ENCODE results near the gene TTYH3. TPM values are rescaled to one million over a fixed set of nuclear protein-coding genes. Genes with fewer than 3 reads are reported as not detected.

Gene TTYH3
- total RNA-seq, 1 experiment from 2014 or later, result 278 TPM

DNA sequence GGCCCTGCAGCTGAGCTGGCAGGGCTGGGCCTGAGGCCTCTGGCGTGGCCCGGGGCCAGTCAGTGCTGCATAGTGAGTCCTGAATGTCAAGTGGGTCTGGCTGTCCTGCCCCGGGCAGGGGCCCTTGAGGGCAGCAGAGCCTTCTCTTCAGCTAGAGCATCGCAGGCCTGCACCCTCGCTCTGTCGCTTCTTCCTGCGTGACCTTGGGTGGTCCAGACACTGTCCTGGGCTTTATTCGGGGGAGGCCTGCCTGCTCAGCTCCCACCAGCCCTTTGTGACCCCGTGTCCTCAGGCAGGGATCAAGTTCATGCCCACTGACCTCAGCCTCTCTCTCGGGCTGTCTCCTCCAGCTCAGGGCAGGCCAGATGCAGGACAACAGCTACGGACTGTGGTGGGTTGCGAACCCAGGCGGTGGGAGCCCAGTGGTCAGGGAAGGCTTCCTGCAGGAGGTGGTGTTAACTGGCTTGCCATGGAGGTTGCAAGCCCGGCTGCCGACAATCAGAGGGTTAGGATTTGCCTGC is 3.4 kb downstream of the TTYH3 start:
- Histone ChIP-seq H3K4me3 (ENCODE audit: low read depth in 2 of 2, low read length in 2 of 2) (no peak overlapping the region), H3K4me1 (ENCODE audit: control insufficient read depth, insufficient read depth, low read length) (peaks cover 68% of the 10 kb centered on the region), H3K9me3 (ENCODE audit: control insufficient read depth, insufficient read depth, low read depth, low read length) (no peaks in the 10 kb centered on the region), H3K36me3 (ENCODE audit: control insufficient read depth, insufficient read depth, low read length) (no peaks in the 10 kb centered on the region; the same call in 1 of the 2 replicates), H3K27ac (ENCODE audit: low read length) (peak overlapping the region; percentile 96), H3K27me3 (ENCODE audit: control insufficient read depth, insufficient read depth, low read length) (no peaks in the 10 kb centered on the region)
- no peak for ATAC-seq
- POLR2A ChIA-PET, result no interaction called here
- CTCF ChIA-PET, result no interaction called here
- intact Hi-C loops (cut with micrococcal nuclease; ENCODE audit: unreplicated experiment), result no loop called here
- TF ChIP-seq SIN3A (IDR thresholded peaks at IDR 0.05; ENCODE audit: borderline replicate concordance, insufficient read depth, low read depth, low read length), result 0 out of 2 replicates have a peak, but pooled peaks have one; percentile 31
- TF ChIP-seq, protein P1, sequence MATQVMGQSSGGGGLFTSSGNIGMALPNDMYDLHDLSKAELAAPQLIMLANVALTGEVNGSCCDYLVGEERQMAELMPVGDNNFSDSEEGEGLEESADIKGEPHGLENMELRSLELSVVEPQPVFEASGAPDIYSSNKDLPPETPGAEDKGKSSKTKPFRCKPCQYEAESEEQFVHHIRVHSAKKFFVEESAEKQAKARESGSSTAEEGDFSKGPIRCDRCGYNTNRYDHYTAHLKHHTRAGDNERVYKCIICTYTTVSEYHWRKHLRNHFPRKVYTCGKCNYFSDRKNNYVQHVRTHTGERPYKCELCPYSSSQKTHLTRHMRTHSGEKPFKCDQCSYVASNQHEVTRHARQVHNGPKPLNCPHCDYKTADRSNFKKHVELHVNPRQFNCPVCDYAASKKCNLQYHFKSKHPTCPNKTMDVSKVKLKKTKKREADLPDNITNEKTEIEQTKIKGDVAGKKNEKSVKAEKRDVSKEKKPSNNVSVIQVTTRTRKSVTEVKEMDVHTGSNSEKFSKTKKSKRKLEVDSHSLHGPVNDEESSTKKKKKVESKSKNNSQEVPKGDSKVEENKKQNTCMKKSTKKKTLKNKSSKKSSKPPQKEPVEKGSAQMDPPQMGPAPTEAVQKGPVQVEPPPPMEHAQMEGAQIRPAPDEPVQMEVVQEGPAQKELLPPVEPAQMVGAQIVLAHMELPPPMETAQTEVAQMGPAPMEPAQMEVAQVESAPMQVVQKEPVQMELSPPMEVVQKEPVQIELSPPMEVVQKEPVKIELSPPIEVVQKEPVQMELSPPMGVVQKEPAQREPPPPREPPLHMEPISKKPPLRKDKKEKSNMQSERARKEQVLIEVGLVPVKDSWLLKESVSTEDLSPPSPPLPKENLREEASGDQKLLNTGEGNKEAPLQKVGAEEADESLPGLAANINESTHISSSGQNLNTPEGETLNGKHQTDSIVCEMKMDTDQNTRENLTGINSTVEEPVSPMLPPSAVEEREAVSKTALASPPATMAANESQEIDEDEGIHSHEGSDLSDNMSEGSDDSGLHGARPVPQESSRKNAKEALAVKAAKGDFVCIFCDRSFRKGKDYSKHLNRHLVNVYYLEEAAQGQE (IDR thresholded peaks at IDR 0.05; ENCODE audit: insufficient read depth in 1 of 2, low read depth in 2 of 2, low read length in 1 of 2), result no peak
- in situ Hi-C loops (cut with HindIII; ENCODE audit: low pct_unique_long_range_greater_than_20kb, low sequenced_read_pairs), result no loop called here
- BruUV-seq (replicated peaks), result no TSS peak
- DNase-seq (ENCODE audit: low read depth, low spot score), result no peak

- TF ChIP-seq POLR2AphosphoS5 (IDR thresholded peaks at IDR 0.05; ENCODE audit: low read depth, low read length) (no peak), CTCF (IDR thresholded peaks at IDR 0.05) (no peak), SIN3A (IDR thresholded peaks at IDR 0.05; ENCODE audit: borderline replicate concordance, insufficient read depth, low read depth, low read length) (no peak), TCF7L2 (IDR thresholded peaks at IDR 0.05; ENCODE audit: low read depth, low read length) (no peak)
- TF ChIP-seq, protein P1 (IDR thresholded peaks at IDR 0.05; ENCODE audit: insufficient read depth in 1 of 2, low read depth in 2 of 2, low read length in 1 of 2), result no peak
- POLR2A ChIA-PET, result interaction anchor here (0.8 kb wide), 1 partner anchor 17 kb away, joined by 3 read pairs; no protein-coding TSS in a partner anchor
Measured at GRCh38 chr7:2635810-2636701, 4.3 kb downstream of the TTYH3 start.

More at GRCh38 chr7:2635810-2636701, 4.3 kb downstream of the TTYH3 start:
- H3K4me3 ChIP-seq (ENCODE audit: low read depth in 2 of 2, low read length in 2 of 2), result peak overlapping the region in 1 of 2 experiments; percentile 9; a peak in 1 of 4 replicates
- H3K27ac ChIP-seq (ENCODE audit: low read length), result peak overlapping the region; percentile 96
- no peaks in the 10 kb centered on the region for H3K9me3 ChIP-seq (ENCODE audit: control insufficient read depth, insufficient read depth, low read depth, low read length)
- no peaks in the 10 kb centered on the region; the same call in 1 of the 2 replicates for H3K36me3 ChIP-seq (ENCODE audit: control insufficient read depth, insufficient read depth, low read length)
- DNase-seq (ENCODE audit: low read depth, low spot score), result no peak
- BruUV-seq (replicated peaks), result no TSS peak
- no peak for ATAC-seq
- in situ Hi-C loops (cut with HindIII; ENCODE audit: low pct_unique_long_range_greater_than_20kb, low sequenced_read_pairs), result no loop called here
- CTCF ChIA-PET, result interaction anchor here (0.5 kb wide), 1 partner anchor 106 kb away, joined by 6 read pairs; no protein-coding TSS in a partner anchor
- no peaks in the 10 kb centered on the region for H3K27me3 ChIP-seq (ENCODE audit: control insufficient read depth, insufficient read depth, low read length)
- peaks cover 76% of the 10 kb centered on the region for H3K4me1 ChIP-seq (ENCODE audit: control insufficient read depth, insufficient read depth, low read length)
- intact Hi-C loops (cut with micrococcal nuclease; ENCODE audit: unreplicated experiment), result no loop called here

All from Panc1 (cell line).